Stimulated activated CD4-positive, alpha-beta T cell treated with anti-CD3 and anti-CD28 coated beads, TNF-alpha, amount 100 ng/mL, for 4 hours (primary cell): ENCODE measurements around the gene RASL11B.

Experiments
- DNase-seq, 3 experiments: peaks; one replicate each; pipeline ENCODE4 v3.0.0-alpha.2; 2020; ENCODE audit warnings: low read depth in 3 of 3

RASL11B gene

GRCh38 chr4:52914051-52914605 lies 52.0 kb downstream of the RASL11B start:
- no peak for DNase-seq

DNA sequence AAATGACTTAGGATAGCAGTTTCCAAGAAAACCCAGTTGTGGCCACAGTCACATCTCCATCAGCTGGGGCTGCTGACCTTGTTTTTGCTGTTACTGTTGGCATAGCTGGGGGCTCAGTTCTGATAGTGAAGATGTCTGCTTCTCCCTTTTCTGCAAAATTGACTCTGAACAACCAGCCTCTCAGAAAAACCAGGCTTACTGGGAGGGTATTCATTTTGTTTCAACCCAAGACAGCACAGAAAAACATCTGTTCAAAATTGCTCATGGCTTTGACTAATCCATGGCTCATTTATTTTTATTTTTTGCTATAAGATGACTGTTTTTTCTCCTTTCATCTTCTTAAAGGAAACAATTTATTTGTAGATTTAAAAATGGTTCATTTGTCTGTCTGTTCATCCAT lies 53.1 kb downstream of the RASL11B start:
- no peak for DNase-seq

- no peak for DNase-seq
Observed at GRCh38 chr4:52915730-52916300, 53.7 kb downstream of the RASL11B start.
